Trophoblast cell (in vitro differentiated cells and primary cell): ENCODE data around the gene PAPPA.

ENCODE experiments used
- DNase-seq, 2 donors: peaks; one replicate each; pipeline ENCODE4 v3.0.0-alpha.2; 2016
- H2AFZ ChIP-seq: 2 replicates; pipeline ENCODE4 v1.6.1; 2013; ENCODE audit warnings: low read length, moderate library complexity, mild to moderate bottlenecking; ENCODE audit not compliant: insufficient read depth, poor library complexity
- H2AK5ac ChIP-seq: 2 replicates; pipeline ENCODE4 v1.6.1; 2013; ENCODE audit warnings: mild to moderate bottlenecking, low read length
- H2BK120ac ChIP-seq: 2 replicates; pipeline ENCODE4 v1.6.1; 2013; ENCODE audit warnings: low read length, mild to moderate bottlenecking, moderate library complexity; ENCODE audit not compliant: insufficient read depth, poor library complexity
- H2BK12ac ChIP-seq: 2 replicates; pipeline ENCODE4 v1.6.1; 2013; ENCODE audit warnings: mild to moderate bottlenecking, low read length, moderate library complexity
- H2BK5ac ChIP-seq: 2 replicates; pipeline ENCODE4 v1.6.1; 2013; ENCODE audit warnings: low read length, low read depth, moderate library complexity, mild to moderate bottlenecking; ENCODE audit not compliant: poor library complexity
- H3K14ac ChIP-seq: 2 replicates; pipeline ENCODE4 v1.6.1; 2013; ENCODE audit warnings: mild to moderate bottlenecking, low read length
- H3K18ac ChIP-seq: 2 replicates; pipeline ENCODE4 v1.6.1; 2013; ENCODE audit warnings: mild to moderate bottlenecking, low read length
- H3K23ac ChIP-seq: 2 replicates; pipeline ENCODE4 v1.6.1; 2013; ENCODE audit warnings: low read length
- H3K27ac ChIP-seq: 2 replicates; pipeline ENCODE4 v1.5.1; 2013; ENCODE audit warnings: low read depth, mild to moderate bottlenecking, inconsistent platforms, low read length, moderate library complexity
- H3K27me3 ChIP-seq: 2 replicates; pipeline ENCODE4 v1.6.1; 2013; ENCODE audit warnings: inconsistent platforms, mild to moderate bottlenecking, low read length, moderate library complexity; ENCODE audit not compliant: insufficient read depth
- H3K36me3 ChIP-seq, 2 experiments: 1 replicate in 1 of 2; 2 replicates in 1 of 2; pipeline ENCODE4 v1.6.1; 2013; ENCODE audit warnings: low read length in 2 of 2, mild to moderate bottlenecking in 2 of 2, moderate library complexity in 1 of 2; ENCODE audit not compliant: insufficient read depth in 2 of 2, control insufficient read depth in 1 of 2
- H3K4ac ChIP-seq: 2 replicates; pipeline ENCODE4 v1.6.1; 2013; ENCODE audit warnings: low read depth, mild to moderate bottlenecking, low read length, moderate library complexity
- H3K4me1 ChIP-seq, 2 experiments: 1 replicate in 1 of 2; 2 replicates in 1 of 2; pipeline ENCODE4 v1.6.1; 2013; ENCODE audit warnings: low read length in 2 of 2, mild to moderate bottlenecking in 2 of 2, moderate library complexity in 1 of 2; ENCODE audit not compliant: insufficient read depth in 2 of 2, control insufficient read depth in 1 of 2
- H3K4me2 ChIP-seq: 2 replicates; pipeline ENCODE4 v1.6.1; 2013; ENCODE audit warnings: inconsistent platforms, mild to moderate bottlenecking, low read length, moderate library complexity
- H3K4me3 ChIP-seq: 2 replicates; pipeline ENCODE4 v1.5.1; 2013; ENCODE audit warnings: mild to moderate bottlenecking, low read depth, low read length, inconsistent platforms
- H3K79me1 ChIP-seq: one replicate; pipeline ENCODE4 v1.6.1; 2013; ENCODE audit warnings: low read length
- H3K79me2 ChIP-seq: 2 replicates; pipeline ENCODE4 v1.6.1; 2013; ENCODE audit warnings: low read length, mild to moderate bottlenecking; ENCODE audit not compliant: control insufficient read depth, insufficient read depth, poor library complexity
- H3K9ac ChIP-seq: 2 replicates; pipeline ENCODE4 v1.6.1; 2013; ENCODE audit warnings: mild to moderate bottlenecking, low read length
- H3K9me3 ChIP-seq: 2 replicates; pipeline ENCODE4 v1.6.1; 2013; ENCODE audit warnings: low read depth, mild to moderate bottlenecking, control low read depth, inconsistent platforms, low read length; ENCODE audit not compliant: insufficient read depth
- H4K12ac ChIP-seq: 2 replicates; pipeline ENCODE4 v1.6.1; 2013; ENCODE audit warnings: low read depth, mild to moderate bottlenecking, low read length, moderate library complexity
- H4K8ac ChIP-seq: 2 replicates; pipeline ENCODE4 v1.6.1; 2013; ENCODE audit warnings: low read depth, mild to moderate bottlenecking, low read length, moderate library complexity
- H4K91ac ChIP-seq: one replicate; pipeline ENCODE4 v1.6.1; 2013; ENCODE audit warnings: low read depth, mild to moderate bottlenecking, low read length, moderate library complexity
- WGBS: extraction: QIAGEN DNeasy Blood & Tissue Kit; methylation state at CpG from one replicate; pipeline ENCODE4 v1.1.7; 2013; ENCODE audit warnings: missing lambda C conversion rate; ENCODE audit not compliant: insufficient read length, insufficient coverage; ENCODE audit errors: extremely low coverage; 5-methylcytosine and 5-hydroxymethylcytosine counted together

Gene PAPPA

GRCh38 chr9:116155698-116156039 lies 2.1 kb downstream of the PAPPA start:
- Histone ChIP-seq H2BK5ac (no peak overlapping the region), H3K9ac (no peak overlapping the region), H3K23ac (no peak overlapping the region), H3K36me3 (no peaks in the 10 kb centered on the region), H3K79me2 (no peaks in the 10 kb centered on the region), H3K14ac (no peak overlapping the region), H3K27ac (no peak overlapping the region), H3K18ac (no peak overlapping the region), H2BK12ac (no peak overlapping the region), H3K79me1 (peaks cover 7% of the 10 kb centered on the region), H2BK120ac (no peak overlapping the region), H3K27me3 (peaks cover 18% of the 10 kb centered on the region), H3K4me2 (peak overlapping the region; percentile 89), H3K4me3 (peak overlapping the region; percentile 20), H3K4ac (no peak overlapping the region), H2AK5ac (no peak overlapping the region), H2AFZ (peak overlapping the region; percentile 23), H3K4me1 (peaks cover 4 to 9% of the 10 kb centered on the region in 2 experiments), H4K91ac (no peak overlapping the region), H4K12ac (no peak overlapping the region), H4K8ac (no peak overlapping the region), H3K9me3 (peaks cover 2% of the 10 kb centered on the region)
- no peak for DNase-seq
- no CpG with 5 or more reads among the region's 10 CpGs for WGBS

DNA sequence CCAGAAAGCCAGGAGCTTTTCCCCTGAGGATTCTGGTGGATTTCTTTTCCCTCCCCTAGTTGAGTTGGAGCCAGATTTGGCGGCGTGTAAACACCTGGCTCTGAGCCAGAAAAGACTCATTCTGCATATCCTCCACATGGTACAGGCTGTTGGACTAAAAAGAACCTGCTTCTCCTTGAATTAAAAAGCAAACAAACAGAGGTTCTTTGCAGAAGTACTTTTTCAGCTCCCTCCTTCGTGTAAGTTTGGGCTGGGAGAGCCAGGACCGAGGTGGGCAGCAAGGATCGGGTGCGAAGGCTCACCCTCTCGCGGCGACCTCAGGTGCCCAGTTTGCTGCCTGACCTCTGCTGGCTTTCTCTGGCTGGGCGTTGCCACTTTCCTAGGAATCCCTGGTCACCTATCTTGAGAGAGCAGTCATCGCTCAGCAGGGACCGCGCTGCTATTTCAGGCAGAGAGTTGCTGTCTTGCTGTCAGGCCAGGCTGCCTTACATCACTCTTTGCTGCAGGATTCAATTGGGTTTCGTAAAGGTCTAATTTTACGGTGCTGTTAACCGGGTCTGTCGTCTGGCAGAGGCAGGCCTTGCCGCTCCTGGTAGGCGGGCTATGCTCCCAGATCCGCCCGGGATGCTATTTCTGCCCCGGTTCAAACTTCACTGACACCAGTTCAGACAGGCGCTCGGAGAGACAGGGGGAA lies 3.2 kb downstream of the PAPPA start:
- no peak overlapping the region for H2AK5ac ChIP-seq
- no peak overlapping the region for H3K23ac ChIP-seq
- H3K9ac ChIP-seq = peak overlapping the region; percentile 5
- H3K4ac ChIP-seq = no peak overlapping the region
- H4K91ac ChIP-seq = no peak overlapping the region
- no CpG with 5 or more reads among the region's 24 CpGs for WGBS
- H3K79me2 ChIP-seq = no peaks in the 10 kb centered on the region
- H3K14ac ChIP-seq = no peak overlapping the region
- DNase-seq = peak; percentile 21 to 42
- peak overlapping the region; percentile 52 for H2AFZ ChIP-seq
- H3K27me3 ChIP-seq = peaks cover 18% of the 10 kb centered on the region
- no peak overlapping the region for H3K27ac ChIP-seq
- no peak overlapping the region for H2BK120ac ChIP-seq
- H4K8ac ChIP-seq = no peak overlapping the region
- peaks cover 4 to 11% of the 10 kb centered on the region in 2 experiments for H3K4me1 ChIP-seq
- peak overlapping the region; percentile 41 for H3K4me2 ChIP-seq
- H3K36me3 ChIP-seq = no peaks in the 10 kb centered on the region
- H2BK5ac ChIP-seq = no peak overlapping the region
- no peak overlapping the region for H2BK12ac ChIP-seq
- peaks cover 2% of the 10 kb centered on the region for H3K9me3 ChIP-seq
- no peak overlapping the region for H3K18ac ChIP-seq
- peaks cover 6% of the 10 kb centered on the region for H3K79me1 ChIP-seq
- no peak overlapping the region for H4K12ac ChIP-seq
- peak overlapping the region; percentile 16 for H3K4me3 ChIP-seq

- Histone ChIP-seq H3K23ac (no peak overlapping the region), H3K9me3 (peaks cover 2% of the 10 kb centered on the region), H2AFZ (no peak overlapping the region), H2AK5ac (no peak overlapping the region), H3K27me3 (peaks cover 18% of the 10 kb centered on the region), H3K4me2 (no peak overlapping the region), H3K79me1 (peaks cover 6% of the 10 kb centered on the region), H3K4ac (no peak overlapping the region), H3K4me3 (no peak overlapping the region), H2BK12ac (no peak overlapping the region), H3K4me1 (peaks cover 4 to 13% of the 10 kb centered on the region in 2 experiments), H4K91ac (no peak overlapping the region), H3K79me2 (no peaks in the 10 kb centered on the region), H3K9ac (no peak overlapping the region), H2BK5ac (no peak overlapping the region), H3K18ac (no peak overlapping the region), H4K8ac (no peak overlapping the region), H3K36me3 (no peaks in the 10 kb centered on the region), H2BK120ac (no peak overlapping the region), H3K27ac (no peak overlapping the region), H3K14ac (no peak overlapping the region), H4K12ac (no peak overlapping the region)
- WGBS = no CpG with 5 or more reads among the region's 6 CpGs
- no peak for DNase-seq
These were observed 4.0 kb downstream of the PAPPA start for GRCh38 chr9:116157436-116158138.

DNA sequence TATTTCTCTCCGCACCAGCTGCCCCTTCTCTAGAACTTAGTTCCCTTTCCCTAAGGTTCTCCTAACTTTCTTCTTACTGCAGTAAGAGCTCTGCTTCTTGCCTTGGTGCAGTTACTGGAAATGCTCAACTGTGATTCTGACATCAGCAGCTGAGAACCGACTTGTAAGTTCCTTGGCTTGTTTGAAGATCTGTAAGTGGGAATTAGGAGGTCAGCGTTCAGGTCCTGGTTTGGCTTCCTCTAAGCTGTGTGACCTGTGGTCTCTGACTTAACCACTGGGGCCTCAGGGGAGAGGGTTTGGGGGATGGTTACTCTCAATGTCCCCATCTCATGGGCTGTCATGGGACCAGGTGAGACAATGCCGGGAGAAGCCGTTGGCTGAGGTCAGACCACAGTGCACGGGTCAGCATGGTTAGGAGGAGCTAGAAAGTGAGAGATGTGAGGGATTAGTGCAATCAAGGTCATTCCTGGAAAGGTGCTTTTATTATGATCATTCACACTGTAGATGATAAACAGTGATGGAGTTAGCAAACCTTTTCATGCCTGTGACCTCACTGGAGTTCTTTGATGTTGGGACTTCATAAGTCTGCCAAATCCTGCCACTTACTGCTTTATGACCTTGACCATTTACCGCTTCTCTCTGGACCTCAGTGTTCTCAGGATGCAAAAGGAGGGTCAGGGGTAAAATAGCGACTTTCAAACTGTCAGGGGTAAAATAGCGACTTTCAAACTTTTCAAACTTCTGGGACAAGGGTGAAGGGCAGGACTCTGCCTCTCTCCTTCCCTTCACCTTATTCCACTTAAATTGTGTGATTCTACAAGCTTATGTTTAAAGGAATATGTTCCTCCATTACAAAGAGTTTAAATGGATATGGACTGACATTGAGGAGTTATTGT lies 7.3 kb downstream of the PAPPA start:
- no CpG with 5 or more reads among the region's 9 CpGs for WGBS
- no peak overlapping the region for H2BK5ac ChIP-seq

More for the DNA sequence above, 7.3 kb downstream of the PAPPA start:
- H3K4me2 ChIP-seq = no peak overlapping the region
- H3K4me1 ChIP-seq = peaks cover 4 to 5% of the 10 kb centered on the region in 2 experiments
- peak in 1 of 2 donors; percentile 11 for DNase-seq
- no peak overlapping the region for H3K27ac ChIP-seq
- no peak overlapping the region for H4K12ac ChIP-seq
- peaks cover 4% of the 10 kb centered on the region for H3K27me3 ChIP-seq
- H3K18ac ChIP-seq = no peak overlapping the region
- no peak overlapping the region for H3K4me3 ChIP-seq
- H2AFZ ChIP-seq = no peak overlapping the region
- H2AK5ac ChIP-seq = no peak overlapping the region
- no peak overlapping the region for H3K23ac ChIP-seq
- no peaks in the 10 kb centered on the region for H3K36me3 ChIP-seq
- no peak overlapping the region for H4K8ac ChIP-seq
- no peak overlapping the region for H3K9ac ChIP-seq
- H3K79me2 ChIP-seq = no peaks in the 10 kb centered on the region
- no peak overlapping the region for H3K4ac ChIP-seq
- no peak overlapping the region for H4K91ac ChIP-seq
- no peak overlapping the region for H2BK120ac ChIP-seq
- H3K14ac ChIP-seq = no peak overlapping the region
- peaks cover 3% of the 10 kb centered on the region for H3K79me1 ChIP-seq
- no peaks in the 10 kb centered on the region for H3K9me3 ChIP-seq
- no peak overlapping the region for H2BK12ac ChIP-seq
